Measurements from ENCODE around the gene BTNL3.

The BTNL3 gene

GRCh38 chr5:180969406-180969805 is 19.2 kb upstream of the BTNL3 start:
- TF ChIP-seq FOXP2 (optimal IDR thresholded peaks at IDR 0.05; ENCODE audit: borderline replicate concordance, extremely low read depth, extremely low read length, insufficient read depth), result no peak
- no peak for TF ChIP-seq TAF1 (IDR thresholded peaks at IDR 0.05; ENCODE audit: borderline replicate concordance, insufficient read depth, low read length)
- TF ChIP-seq REST (IDR thresholded peaks at IDR 0.05; ENCODE audit: insufficient read depth in 1 of 2, low read depth in 2 of 2, low read length in 2 of 2), result no peak
- no peak for TF ChIP-seq POLR2AphosphoS5 (IDR thresholded peaks at IDR 0.05; ENCODE audit: low read depth, low read length)
- no peak for TF ChIP-seq SIN3A (IDR thresholded peaks at IDR 0.05; ENCODE audit: borderline replicate concordance, insufficient read depth, low read length)

- TF ChIP-seq TAF1 (IDR thresholded peaks at IDR 0.05; ENCODE audit: borderline replicate concordance, insufficient read depth, low read length) (no peak), FOXP2 (optimal IDR thresholded peaks at IDR 0.05; ENCODE audit: borderline replicate concordance, extremely low read depth, extremely low read length, insufficient read depth) (no peak), SIN3A (IDR thresholded peaks at IDR 0.05; ENCODE audit: borderline replicate concordance, insufficient read depth, low read length) (no peak), POLR2AphosphoS5 (IDR thresholded peaks at IDR 0.05; ENCODE audit: low read depth, low read length) (no peak), REST (IDR thresholded peaks at IDR 0.05; ENCODE audit: insufficient read depth in 1 of 2, low read depth in 2 of 2, low read length in 2 of 2) (no peak)
These were observed 18.3 kb upstream of the BTNL3 start for GRCh38 chr5:180970336-180970735.

GRCh38 chr5:180970875-180971274 is 17.8 kb upstream of the BTNL3 start:
- TF ChIP-seq POLR2AphosphoS5 (IDR thresholded peaks at IDR 0.05; ENCODE audit: low read depth, low read length), result no peak
- TF ChIP-seq REST (IDR thresholded peaks at IDR 0.05; ENCODE audit: insufficient read depth in 1 of 2, low read depth in 2 of 2, low read length in 2 of 2), result no peak
- TF ChIP-seq SIN3A (IDR thresholded peaks at IDR 0.05; ENCODE audit: borderline replicate concordance, insufficient read depth, low read length), result no peak
- TF ChIP-seq TAF1 (IDR thresholded peaks at IDR 0.05; ENCODE audit: borderline replicate concordance, insufficient read depth, low read length), result no peak
- no peak for TF ChIP-seq FOXP2 (optimal IDR thresholded peaks at IDR 0.05; ENCODE audit: borderline replicate concordance, extremely low read depth, extremely low read length, insufficient read depth)

GRCh38 chr5:180974612-180975315 is 13.9 kb upstream of the BTNL3 start:
- TF ChIP-seq REST (IDR thresholded peaks at IDR 0.05; ENCODE audit: insufficient read depth in 1 of 2, low read depth in 2 of 2, low read length in 2 of 2) (no peak), SIN3A (IDR thresholded peaks at IDR 0.05; ENCODE audit: borderline replicate concordance, insufficient read depth, low read length) (no peak), TAF1 (IDR thresholded peaks at IDR 0.05; ENCODE audit: borderline replicate concordance, insufficient read depth, low read length) (no peak), POLR2AphosphoS5 (IDR thresholded peaks at IDR 0.05; ENCODE audit: low read depth, low read length) (no peak), FOXP2 (optimal IDR thresholded peaks at IDR 0.05; ENCODE audit: borderline replicate concordance, extremely low read depth, extremely low read length, insufficient read depth) (no peak)
